ENCODE data around the gene PRDM4. TPM values are rescaled to one million over a fixed set of nuclear protein-coding genes. Genes with fewer than 3 reads are reported as not detected.
A peak's percentile ranks its signal among the peaks of the same experiment; 100 is the strongest.

The PRDM4 gene
- total RNA-seq, 1 donor from 2014 or later: 25.9 TPM

DNA sequence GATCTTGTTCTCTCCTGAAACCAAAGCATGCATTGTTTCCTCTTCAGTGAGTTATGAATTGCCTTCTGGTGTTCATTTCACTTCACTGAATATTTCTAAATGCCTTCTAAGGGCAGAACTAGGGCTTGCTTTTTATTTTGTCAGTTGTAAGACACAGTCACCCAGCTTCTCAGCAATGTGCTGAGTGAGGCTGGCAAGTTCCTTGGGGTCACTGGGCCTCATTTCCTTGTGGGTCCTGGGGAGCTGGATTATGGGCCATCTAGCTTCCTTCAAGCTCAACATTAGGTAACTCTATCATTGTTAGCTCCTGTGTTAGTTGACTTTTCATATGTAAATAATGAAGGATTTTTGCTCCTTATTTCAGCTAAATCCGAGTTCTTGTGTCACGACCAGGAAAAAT is 27.3 kb upstream of the PRDM4 start:
- ATAC-seq (no peak), DNase-seq (no peak)
- Histone ChIP-seq H3K9me3 (no peaks in the 10 kb centered on the region), H3K27me3 (no peaks in the 10 kb centered on the region), H3K36me3 (no peaks in the 10 kb centered on the region), H3K4me3 (no peak overlapping the region), H3K4me1 (no peaks in the 10 kb centered on the region), H3K27ac (no peak overlapping the region)
- intact Hi-C loops (cut with DNase I): no loop called here
- TF ChIP-seq, protein P1, sequence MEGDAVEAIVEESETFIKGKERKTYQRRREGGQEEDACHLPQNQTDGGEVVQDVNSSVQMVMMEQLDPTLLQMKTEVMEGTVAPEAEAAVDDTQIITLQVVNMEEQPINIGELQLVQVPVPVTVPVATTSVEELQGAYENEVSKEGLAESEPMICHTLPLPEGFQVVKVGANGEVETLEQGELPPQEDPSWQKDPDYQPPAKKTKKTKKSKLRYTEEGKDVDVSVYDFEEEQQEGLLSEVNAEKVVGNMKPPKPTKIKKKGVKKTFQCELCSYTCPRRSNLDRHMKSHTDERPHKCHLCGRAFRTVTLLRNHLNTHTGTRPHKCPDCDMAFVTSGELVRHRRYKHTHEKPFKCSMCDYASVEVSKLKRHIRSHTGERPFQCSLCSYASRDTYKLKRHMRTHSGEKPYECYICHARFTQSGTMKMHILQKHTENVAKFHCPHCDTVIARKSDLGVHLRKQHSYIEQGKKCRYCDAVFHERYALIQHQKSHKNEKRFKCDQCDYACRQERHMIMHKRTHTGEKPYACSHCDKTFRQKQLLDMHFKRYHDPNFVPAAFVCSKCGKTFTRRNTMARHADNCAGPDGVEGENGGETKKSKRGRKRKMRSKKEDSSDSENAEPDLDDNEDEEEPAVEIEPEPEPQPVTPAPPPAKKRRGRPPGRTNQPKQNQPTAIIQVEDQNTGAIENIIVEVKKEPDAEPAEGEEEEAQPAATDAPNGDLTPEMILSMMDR (IDR thresholded peaks at IDR 0.05): no peak

DNA sequence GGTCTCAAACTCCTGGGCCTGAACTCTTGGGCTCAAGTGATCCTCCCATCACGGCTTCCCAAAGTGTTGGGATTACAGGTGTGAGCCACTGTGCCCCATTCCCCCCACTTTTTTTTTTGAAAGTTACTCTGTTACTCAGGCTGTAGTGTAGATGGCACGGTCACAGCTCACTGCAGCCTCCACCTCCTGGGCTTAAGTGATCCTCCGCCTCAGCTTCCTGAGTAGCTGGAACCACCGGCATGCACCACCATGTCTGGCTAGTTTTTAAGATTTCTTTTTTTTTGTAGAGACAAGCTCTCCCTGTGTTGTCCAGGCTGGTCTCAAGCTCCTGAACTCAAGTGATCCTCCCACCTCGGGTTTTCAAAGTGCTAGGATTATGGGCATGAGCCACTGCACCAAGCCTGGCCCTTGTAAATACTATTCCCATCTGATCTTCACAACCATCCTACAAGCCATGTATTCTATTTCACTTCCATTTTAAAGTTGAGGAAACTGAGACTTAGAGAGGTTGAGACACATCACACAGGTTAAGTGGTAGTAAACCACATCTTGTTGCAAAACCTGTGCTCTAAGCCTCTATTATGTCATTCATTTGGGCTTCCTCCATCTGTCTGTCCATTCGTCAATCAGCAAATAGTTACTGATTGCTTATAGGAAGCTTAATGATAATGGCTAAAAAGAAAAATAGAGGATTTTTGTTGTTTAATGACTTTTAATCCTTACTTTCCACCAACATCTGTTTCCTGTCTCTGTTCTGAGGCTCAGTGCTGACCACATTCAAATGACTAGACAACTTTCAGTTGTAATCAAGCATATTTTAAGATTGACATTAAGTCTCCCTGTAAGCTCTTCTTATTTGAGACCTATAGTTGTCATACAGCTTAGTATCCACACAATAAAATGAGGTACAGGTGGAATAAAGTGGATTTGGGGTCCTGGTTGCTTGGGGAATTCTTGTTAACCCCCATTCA is 22.8 kb upstream of the PRDM4 start:
- Histone ChIP-seq H3K4me1 (no peaks in the 10 kb centered on the region), H3K9me3 (no peaks in the 10 kb centered on the region), H3K27ac (no peak overlapping the region), H3K27me3 (no peaks in the 10 kb centered on the region), H3K36me3 (no peaks in the 10 kb centered on the region), H3K4me3 (no peak overlapping the region)
- DNase-seq (no peak), ATAC-seq (no peak)
- TF ChIP-seq, protein P1 (IDR thresholded peaks at IDR 0.05): no peak
- intact Hi-C loops (cut with DNase I): no loop called here

DNA sequence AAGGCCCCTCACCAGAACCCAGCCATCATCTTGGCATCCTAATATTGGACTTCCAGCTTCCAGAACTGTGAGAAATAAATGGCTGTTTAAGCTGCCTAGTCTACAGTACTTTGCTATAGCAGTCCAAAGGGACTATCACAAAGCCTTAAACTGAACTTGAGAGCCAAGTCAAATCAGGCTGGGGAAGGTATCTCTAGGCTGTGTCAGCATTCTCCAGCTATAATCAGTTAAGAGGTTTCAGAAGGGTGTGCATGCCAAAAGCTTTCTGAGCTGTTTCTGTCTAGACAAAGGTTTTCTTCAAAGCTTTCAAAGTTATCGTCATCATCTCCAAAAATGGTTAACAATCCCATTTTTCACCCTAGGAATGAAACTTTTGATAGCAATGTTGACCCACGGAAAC is 21.1 kb upstream of the PRDM4 start:
- intact Hi-C loops (cut with DNase I): no loop called here
- Histone ChIP-seq H3K27me3 (peaks cover under 1% of the 10 kb centered on the region), H3K4me1 (no peaks in the 10 kb centered on the region), H3K36me3 (no peaks in the 10 kb centered on the region), H3K27ac (no peak overlapping the region), H3K9me3 (no peaks in the 10 kb centered on the region), H3K4me3 (no peak overlapping the region)
- DNase-seq (no peak), ATAC-seq (no peak)
- TF ChIP-seq, protein P1 (IDR thresholded peaks at IDR 0.05): no peak

DNA sequence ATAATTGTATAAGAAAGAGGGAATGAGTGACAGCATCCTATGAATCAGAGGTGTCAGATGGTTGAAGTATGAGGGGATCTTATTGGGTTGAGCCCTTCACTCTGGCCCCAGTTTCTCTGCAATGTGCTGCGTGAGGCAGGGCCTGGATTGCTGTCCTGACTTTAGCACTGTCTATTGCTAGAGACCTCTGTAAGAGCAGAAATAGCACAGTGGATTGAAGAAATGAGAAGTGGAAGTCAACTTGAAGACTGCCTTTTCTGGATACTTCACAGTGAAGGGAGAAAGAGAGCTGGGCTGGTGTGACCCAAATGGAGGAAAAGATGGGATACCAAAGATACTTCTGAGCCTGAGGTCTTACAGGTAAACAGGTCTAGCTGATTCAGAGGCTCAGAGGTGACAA is 19.4 kb upstream of the PRDM4 start:
- Histone ChIP-seq H3K27ac (no peak overlapping the region), H3K4me3 (no peak overlapping the region), H3K4me1 (no peaks in the 10 kb centered on the region), H3K27me3 (peaks cover 18% of the 10 kb centered on the region), H3K9me3 (no peaks in the 10 kb centered on the region), H3K36me3 (no peaks in the 10 kb centered on the region)
- ATAC-seq: no peak
- no peak for DNase-seq
- TF ChIP-seq, protein P1 (IDR thresholded peaks at IDR 0.05): no peak
- intact Hi-C loops (cut with DNase I): no loop called here

DNA sequence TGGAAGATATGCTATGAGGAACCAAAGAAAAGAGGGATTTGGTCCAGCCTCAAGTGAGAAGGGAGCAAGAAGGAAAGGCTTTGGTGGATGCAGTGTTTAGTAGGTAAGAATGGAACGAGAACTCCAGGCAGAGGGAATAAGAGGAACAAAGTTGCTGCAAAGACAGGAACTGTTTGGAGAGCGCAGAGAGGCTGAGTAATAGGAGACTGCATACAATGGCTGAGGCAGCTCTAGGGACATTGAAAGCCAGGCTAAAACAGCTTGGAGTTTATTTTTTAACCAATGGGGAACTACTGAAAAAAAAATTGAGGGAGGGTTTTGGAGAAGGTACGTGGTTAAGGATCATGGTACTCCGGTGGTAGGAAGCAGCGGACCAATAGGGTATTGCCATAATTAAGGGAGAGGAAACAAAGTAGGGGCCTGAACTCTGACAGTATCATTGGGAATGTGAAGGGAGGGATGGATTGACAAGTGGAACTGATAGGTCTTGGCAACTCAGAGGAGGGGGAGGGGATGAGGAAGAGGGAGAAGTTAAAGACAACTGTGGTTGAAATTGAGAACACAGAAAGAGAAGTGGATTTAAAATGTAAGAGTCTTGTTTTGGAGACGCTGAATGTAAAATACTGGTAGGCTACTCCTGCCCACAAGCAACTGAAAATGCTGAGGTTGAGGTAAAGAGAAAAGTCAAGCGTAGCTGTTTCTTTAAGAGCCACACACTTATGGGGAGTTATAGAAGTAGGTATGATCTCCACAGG is 18.3 kb upstream of the PRDM4 start:
- Histone ChIP-seq H3K4me3 (no peak overlapping the region), H3K36me3 (no peaks in the 10 kb centered on the region), H3K27me3 (peaks cover 29% of the 10 kb centered on the region), H3K4me1 (no peaks in the 10 kb centered on the region), H3K9me3 (no peaks in the 10 kb centered on the region), H3K27ac (peak overlapping the region; percentile 0)
- peak; percentile 64 for ATAC-seq
- intact Hi-C loops (cut with DNase I): no loop called here
- DNase-seq: no peak
- TF ChIP-seq, protein P1 (IDR thresholded peaks at IDR 0.05): no peak
